SK-N-MC (cell line): ENCODE results near the gene PPM1M.

Experiments used
- EZH2 ChIP-seq: fragments of 200-600 bp; sonication (generic); IDR thresholded peaks from one replicate; pipeline ENCODE4 v1.6.1; 2017; ENCODE audit warnings: antibody characterized with exemption
- POLR2AphosphoS5 ChIP-seq: IDR thresholded peaks from 2 replicates; pipeline ENCODE4 v1.6.1; 2012; ENCODE audit warnings: mild to moderate bottlenecking, low read depth, low read length, borderline replicate concordance

GRCh38 chr3:52203701-52204100 lies 41.9 kb upstream of the PPM1M start:
- TF ChIP-seq POLR2AphosphoS5 (no peak), EZH2 (no peak)
